ENCODE measurements around the gene NRP1. TPM values are rescaled to one million over a fixed set of nuclear protein-coding genes. Genes with fewer than 3 reads are reported as not detected.

NRP1 gene
- total RNA-seq, 1 experiment from 2014 or later: 31.7 TPM

- Histone ChIP-seq H3K4me3 (ENCODE audit: low read depth, low read length, poor library complexity, severe bottlenecking) (no peak overlapping the region), H3K27me3 (replicated peaks; ENCODE audit: insufficient read depth, low read depth, low read length, poor library complexity) (no peaks in the 10 kb centered on the region), H3K36me3 (ENCODE audit: insufficient read depth, low read length, poor library complexity, severe bottlenecking) (no peaks in the 10 kb centered on the region), H3K9me3 (ENCODE audit: low read depth, low read length, poor library complexity, severe bottlenecking) (no peaks in the 10 kb centered on the region), H3K4me1 (ENCODE audit: insufficient read depth, low read length, poor library complexity, severe bottlenecking) (peaks cover 14% of the 10 kb centered on the region), H3K27ac (ENCODE audit: low read depth, low read length, poor library complexity, severe bottlenecking) (no peak overlapping the region)
- POLR2A ChIA-PET (ENCODE audit: low non-redundant PET): no interaction called here
- intact Hi-C loops (cut with micrococcal nuclease; ENCODE audit: unreplicated experiment): no loop called here
- no peak for TF ChIP-seq CTCF (conservative IDR thresholded peaks at IDR 0.05; ENCODE audit: low read depth, low read length)
- TF ChIP-seq EZH2 (IDR thresholded peaks at IDR 0.05; ENCODE audit: borderline replicate concordance, low read depth, low read length, poor library complexity, severe bottlenecking): no peak
- no peak for DNase-seq (ENCODE audit: low spot score)
- BruUV-seq (replicated peaks): no TSS peak
- CTCF ChIA-PET: no interaction called here
Measured at GRCh38 chr10:33176688-33177087, 157.8 kb downstream of the NRP1 start.

GRCh38 chr10:33174674-33175434, 159.6 kb downstream of the NRP1 start:
- intact Hi-C loops (cut with micrococcal nuclease; ENCODE audit: unreplicated experiment): no loop called here
- no peaks in the 10 kb centered on the region for H3K27me3 ChIP-seq (replicated peaks; ENCODE audit: insufficient read depth, low read depth, low read length, poor library complexity)

GRCh38 chr10:33165911-33166310, 168.6 kb downstream of the NRP1 start:
- POLR2A ChIA-PET (ENCODE audit: low non-redundant PET): no interaction called here
- no peaks in the 10 kb centered on the region for H3K27me3 ChIP-seq (replicated peaks; ENCODE audit: insufficient read depth, low read depth, low read length, poor library complexity)
- H3K27ac ChIP-seq (ENCODE audit: low read depth, low read length, poor library complexity, severe bottlenecking): no peak overlapping the region
- H3K4me1 ChIP-seq (ENCODE audit: insufficient read depth, low read length, poor library complexity, severe bottlenecking): peaks cover 35% of the 10 kb centered on the region
- H3K9me3 ChIP-seq (ENCODE audit: low read depth, low read length, poor library complexity, severe bottlenecking): no peaks in the 10 kb centered on the region
- CTCF ChIA-PET: no interaction called here
- no peak for TF ChIP-seq EZH2 (IDR thresholded peaks at IDR 0.05; ENCODE audit: borderline replicate concordance, low read depth, low read length, poor library complexity, severe bottlenecking)
- no peak for TF ChIP-seq CTCF (conservative IDR thresholded peaks at IDR 0.05; ENCODE audit: low read depth, low read length)
- DNase-seq (ENCODE audit: low spot score): peak; percentile 86
- intact Hi-C loops (cut with micrococcal nuclease; ENCODE audit: unreplicated experiment): no loop called here
- H3K4me3 ChIP-seq (ENCODE audit: low read depth, low read length, poor library complexity, severe bottlenecking): no peak overlapping the region
- H3K36me3 ChIP-seq (ENCODE audit: insufficient read depth, low read length, poor library complexity, severe bottlenecking): no peaks in the 10 kb centered on the region
- no TSS peak for BruUV-seq (replicated peaks)

More at GRCh38 chr10:33174674-33175434, 159.6 kb downstream of the NRP1 start:
- no peak overlapping the region for H3K4me3 ChIP-seq (ENCODE audit: low read depth, low read length, poor library complexity, severe bottlenecking)
- TF ChIP-seq CTCF (conservative IDR thresholded peaks at IDR 0.05; ENCODE audit: low read depth, low read length): no peak
- no peak for TF ChIP-seq EZH2 (IDR thresholded peaks at IDR 0.05; ENCODE audit: borderline replicate concordance, low read depth, low read length, poor library complexity, severe bottlenecking)
- ChIA-PET CTCF (no interaction called here), POLR2A (ENCODE audit: low non-redundant PET) (no interaction called here)
- H3K4me1 ChIP-seq (ENCODE audit: insufficient read depth, low read length, poor library complexity, severe bottlenecking): peaks cover 14% of the 10 kb centered on the region
- no peak for DNase-seq (ENCODE audit: low spot score)
- BruUV-seq (replicated peaks): no TSS peak
- H3K27ac ChIP-seq (ENCODE audit: low read depth, low read length, poor library complexity, severe bottlenecking): no peak overlapping the region
- H3K9me3 ChIP-seq (ENCODE audit: low read depth, low read length, poor library complexity, severe bottlenecking): no peaks in the 10 kb centered on the region
- no peaks in the 10 kb centered on the region for H3K36me3 ChIP-seq (ENCODE audit: insufficient read depth, low read length, poor library complexity, severe bottlenecking)
